HG03378 (cell line): ENCODE data around the gene TMTC1.
A peak's percentile ranks its signal among the peaks of the same experiment; 100 is the strongest.

Experiments
- ATAC-seq: cut with Tn5 transposase; IDR thresholded peaks from one replicate; pipeline ENCODE4 v1.9.1; 2021; ENCODE audit warnings: mild to moderate bottlenecking, moderate library complexity; ENCODE audit not compliant: unreplicated experiment

TMTC1 gene

DNA sequence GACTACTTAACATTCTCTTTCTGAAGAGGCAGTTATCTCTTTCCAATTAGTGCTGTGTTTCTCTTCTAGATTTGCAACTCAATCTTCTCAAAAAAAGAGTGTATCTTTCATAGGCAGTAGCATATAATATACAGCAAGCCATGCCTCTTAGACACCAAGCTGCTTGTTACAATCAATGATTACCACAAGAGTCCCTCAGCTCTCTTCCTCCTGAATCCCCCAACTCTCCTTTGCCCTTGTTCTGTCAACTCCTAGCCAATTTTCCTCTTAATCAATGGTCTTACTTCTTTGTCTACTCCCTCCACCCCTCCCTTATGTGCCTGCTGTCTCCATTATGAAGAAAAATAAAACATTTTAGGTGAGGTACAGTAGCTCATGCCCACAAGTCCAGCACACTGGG lies 2.6 kb downstream of the TMTC1 start:
- ATAC-seq = no peak

DNA sequence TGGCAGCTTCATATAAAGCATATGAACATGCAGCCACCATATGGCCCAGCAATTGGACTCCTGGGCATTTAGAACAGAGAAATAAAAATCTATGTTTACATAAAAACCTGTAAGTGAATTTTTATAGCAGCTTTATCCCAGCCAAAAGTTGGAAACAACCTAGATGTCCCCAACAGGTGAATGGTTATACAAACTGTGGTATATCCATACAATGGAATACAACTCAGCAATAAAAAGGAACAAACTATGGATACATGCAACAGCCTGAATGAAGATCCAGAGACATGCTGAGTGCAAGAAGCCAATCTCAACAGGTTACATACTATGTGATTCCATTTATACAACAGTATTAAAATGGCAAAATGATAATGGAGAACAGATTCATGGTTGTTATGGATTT lies 3.7 kb downstream of the TMTC1 start:
- ATAC-seq = no peak

DNA sequence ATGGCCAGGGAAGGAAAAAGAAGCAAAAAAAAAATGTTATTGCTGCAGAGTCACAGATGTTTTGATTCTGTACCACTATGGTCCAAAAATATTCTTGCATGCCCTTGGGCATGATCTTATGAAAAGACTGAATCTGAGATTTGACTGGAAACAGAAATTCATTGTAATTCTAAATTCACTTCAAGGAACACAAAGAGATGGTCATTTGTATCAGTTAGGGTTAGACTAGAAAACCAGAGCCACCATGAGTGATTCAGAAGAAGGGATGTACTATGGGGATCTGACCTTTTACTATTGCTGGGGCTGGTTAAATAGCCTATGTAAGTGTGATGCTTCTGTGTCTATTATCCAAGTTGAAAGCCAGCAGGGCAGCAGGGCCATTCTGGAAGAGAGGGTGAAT lies 5.2 kb downstream of the TMTC1 start:
- ATAC-seq = no peak

DNA sequence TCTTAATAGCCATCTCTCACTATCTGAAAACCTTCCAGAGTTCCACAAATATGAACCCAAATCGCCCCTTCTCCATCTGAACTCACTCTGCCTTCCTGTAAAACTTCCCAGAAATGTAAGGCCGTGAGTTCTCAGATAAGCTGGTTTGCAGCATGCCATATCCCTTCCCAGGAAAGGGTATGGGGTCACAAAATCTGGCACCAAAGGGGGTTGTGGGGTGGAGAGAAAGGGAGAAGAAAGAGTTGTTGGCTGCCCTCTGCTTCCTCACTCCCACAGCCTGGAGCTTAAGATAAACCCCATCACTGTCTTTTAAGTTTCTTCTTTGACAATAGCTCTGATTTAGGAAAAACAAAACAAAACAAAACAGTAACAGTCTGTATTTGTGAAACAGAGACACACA lies 10.7 kb downstream of the TMTC1 start:
- ATAC-seq = no peak

DNA sequence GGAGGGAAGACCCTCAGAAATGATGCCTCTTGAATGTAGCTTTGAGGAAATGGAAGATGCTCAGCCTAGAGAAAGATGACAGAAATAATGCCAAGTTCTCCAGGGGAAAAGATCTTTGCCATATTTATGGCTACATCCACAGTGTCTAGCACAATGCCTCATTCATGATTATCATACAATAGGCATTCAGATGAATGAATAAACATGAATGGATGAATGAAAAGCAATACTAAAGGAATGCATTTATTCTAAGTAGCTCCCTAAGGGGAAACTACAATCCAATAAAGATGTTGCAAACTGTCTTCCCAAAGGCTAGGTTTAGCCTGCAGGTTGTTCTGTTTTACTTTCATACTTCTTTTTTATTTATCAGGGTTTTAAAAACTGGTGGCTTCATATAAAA lies 12.0 kb downstream of the TMTC1 start:
- ATAC-seq = no peak

DNA sequence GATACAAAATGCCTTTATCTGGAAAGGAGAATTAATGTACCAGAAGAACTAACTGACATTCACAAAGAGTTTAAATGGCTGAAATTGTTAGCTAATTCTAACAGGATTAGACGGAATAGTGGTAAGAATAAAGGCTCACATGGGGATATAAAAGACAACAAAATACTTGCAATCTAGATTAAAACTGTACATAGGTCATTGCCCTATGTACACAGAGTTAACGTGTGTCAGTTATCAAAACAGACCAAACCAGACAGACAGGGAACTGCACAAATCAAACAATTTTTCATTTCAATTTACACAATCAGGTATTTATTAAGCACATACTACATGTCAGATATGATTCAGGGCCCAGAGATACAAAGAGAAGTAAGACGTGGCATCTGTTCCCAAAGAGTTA lies 12.6 kb downstream of the TMTC1 start:
- ATAC-seq = no peak

DNA sequence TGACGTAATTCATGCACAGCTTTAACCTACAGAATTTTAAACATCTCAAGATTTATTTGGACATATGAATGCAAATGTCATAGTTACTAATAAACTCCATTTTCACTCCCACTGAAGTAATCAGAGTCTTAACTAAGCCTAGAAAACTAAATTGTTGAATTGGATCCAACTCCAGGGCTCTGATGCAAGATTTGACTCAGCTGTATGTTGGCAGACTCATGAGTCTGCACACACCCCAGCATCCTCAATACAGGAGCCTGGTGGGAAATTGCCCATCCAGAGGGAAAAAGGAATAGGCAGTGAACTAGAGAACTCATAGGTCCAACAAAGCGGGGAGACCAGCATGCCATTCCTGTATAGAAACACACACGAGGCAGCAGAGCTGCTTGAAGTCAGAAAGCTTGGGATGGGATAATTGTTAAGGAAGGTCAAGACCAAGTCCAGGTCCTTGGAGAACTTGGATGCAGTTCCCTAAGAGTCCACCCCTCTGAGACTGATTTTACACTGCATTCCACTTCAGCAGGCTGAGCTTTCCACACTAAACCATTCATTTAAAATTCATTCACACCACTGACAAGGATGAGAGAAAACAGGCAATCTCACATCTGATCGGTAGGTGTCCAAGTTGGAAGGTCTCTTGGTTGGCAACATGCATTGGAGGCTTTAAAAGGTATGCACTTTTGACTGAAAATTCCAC lies 14.4 kb downstream of the TMTC1 start:
- no peak for ATAC-seq

DNA sequence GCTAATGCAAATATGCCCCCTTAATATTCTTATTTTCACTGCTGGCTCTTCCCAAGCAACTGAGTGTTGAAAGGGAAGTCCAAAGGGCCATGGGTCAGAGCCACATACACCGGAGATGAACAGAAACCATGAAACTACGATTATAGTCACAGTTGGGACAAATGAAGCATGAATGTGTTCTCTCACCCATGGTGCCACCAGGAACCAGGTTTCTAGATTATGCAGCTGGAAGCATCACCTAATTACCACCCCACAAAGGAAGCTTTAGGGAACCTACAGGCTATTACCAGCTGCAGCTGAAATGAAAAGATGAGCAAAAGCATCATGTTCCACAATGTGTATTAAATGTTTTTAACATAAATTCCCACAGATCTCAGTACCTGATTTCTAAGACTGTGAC lies 15.4 kb downstream of the TMTC1 start:
- no peak for ATAC-seq

DNA sequence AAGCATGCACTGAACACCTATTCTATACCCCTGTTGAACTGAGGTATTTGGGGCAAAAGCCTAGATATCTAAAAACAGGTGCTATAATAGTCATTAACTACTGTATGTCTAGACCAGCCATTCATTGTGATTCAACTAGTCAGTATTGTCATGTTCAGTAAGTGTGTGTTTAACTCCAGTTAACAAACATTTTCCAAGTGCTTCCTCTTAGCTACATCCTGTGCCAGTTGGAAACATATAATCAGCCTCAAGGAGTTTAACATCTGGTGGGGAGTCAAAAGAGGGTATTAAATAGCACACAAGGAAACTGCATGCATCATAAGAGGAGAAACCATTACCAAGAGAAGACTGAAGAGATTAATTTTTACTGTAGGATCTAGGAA lies 20.4 kb downstream of the TMTC1 start:
- no peak for ATAC-seq

DNA sequence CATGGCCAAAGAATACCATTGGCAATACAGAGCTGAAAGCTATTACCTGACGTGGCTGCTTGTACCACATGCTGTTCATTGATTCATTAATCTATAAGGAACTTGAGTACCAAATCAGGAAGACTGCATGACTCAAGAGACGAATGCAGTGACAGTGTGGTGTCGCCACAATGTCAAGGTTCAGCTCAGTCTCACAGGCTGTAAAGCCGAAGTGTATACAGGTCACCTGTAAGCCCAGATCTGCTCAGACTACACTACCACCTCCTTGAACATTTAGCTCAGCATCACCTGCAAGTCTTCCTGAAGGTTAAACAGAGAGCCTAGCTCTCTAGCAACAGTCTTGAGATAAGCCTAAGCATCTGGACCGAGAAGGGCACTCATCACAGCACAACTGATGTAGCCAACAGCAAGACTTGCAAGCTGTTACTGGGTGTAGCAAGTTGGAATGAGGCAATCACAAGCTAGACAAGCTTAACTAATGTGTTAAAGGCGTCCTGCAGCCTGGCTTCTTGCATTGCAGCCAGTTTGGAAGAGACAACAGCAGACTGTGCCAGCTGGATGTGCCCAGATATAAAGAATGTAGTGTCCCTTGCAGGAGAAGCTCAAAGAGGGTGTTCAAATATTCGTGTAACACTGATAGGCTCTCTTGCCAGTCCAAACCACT lies 21.0 kb downstream of the TMTC1 start:
- ATAC-seq = no peak

DNA sequence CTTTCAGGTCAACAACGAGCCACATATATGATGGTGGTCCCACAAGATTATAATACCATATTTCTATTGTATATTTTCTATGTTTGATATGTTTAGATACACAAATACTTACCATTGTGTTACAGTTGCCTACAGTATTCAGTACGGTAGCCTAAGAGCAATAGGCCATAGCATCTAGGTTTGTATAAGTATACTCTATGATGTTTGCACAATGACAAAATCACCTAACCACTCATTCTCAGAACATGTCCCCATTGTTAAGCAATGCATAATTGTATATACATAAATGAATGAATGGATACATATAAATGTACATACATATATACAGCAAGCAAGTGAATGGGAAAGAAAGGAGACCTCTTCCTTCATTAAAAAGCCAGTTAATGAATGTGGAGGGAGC lies 23.8 kb downstream of the TMTC1 start:
- no peak for ATAC-seq

DNA sequence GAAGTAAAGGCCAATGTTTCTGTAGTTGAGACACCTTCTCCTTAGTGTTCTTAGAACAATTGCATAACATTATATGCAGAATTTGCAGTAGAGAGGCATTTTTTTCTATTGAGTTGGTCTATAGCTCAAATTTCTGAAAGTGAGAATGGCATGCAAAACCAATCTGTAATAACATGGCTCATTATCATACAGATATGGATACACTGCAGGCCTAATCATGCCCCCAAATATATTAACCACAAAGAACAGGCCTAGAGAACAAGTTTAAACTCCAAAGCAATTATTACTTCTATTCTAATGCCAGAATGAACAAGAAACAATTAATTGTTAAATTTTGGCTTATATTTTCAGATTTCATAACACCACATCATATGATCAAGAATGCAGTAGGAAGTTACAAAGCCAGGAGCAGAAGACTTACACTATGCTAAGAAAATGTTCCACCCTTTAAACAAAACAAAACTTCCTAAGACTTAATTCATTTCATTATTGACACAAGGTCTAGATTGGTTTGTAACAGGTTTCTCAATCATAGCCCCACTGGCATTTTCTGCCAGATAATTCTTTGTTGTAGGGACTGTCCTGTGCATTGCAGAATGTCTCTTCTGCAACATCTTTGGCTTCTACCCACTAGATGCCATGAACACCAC lies 26.9 kb downstream of the TMTC1 start:
- ATAC-seq = no peak

DNA sequence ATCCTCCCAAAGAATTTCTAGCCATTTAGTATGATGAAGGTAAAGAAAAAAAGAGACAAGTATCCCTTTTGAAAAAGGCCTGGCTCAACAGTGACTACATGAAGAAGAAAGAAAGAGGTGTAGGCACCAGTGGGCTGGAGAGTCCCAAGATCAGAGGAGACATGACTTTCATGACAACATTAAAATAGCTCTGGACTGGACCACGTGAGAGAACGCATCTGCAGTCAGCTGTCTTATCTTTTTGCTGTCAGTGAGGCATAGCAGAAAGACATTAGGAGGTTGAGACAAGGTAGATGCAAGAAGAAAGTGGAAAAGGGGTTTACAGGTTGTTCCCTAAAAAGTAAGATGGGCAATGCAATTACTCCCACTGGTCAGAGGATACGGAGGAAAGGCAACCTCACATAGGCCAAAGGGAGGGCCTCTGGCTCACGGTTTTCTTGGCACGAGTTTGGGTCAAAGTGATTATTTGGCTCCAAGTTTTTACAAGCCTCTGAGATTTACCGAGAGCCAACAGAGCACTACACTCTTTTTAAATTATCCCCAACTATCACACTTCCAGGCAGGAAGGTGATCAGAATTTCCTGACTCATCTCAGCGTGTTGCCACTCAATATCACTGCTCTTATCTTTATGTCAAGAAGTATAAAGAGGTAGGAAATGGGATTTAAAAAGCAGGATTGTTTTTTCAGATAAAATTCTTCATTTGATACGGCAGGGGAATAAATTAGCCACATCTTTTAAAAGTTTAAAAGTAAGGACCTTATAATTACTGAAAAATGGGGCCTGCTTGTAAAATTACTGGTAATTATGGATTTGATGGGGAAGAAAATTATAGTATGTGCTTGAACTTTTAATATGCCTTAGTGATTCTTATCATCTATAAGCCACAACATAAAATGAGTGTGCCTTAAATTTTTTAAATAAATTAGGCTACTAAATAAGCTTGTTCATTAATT lies 29.2 kb downstream of the TMTC1 start:
- ATAC-seq = no peak

DNA sequence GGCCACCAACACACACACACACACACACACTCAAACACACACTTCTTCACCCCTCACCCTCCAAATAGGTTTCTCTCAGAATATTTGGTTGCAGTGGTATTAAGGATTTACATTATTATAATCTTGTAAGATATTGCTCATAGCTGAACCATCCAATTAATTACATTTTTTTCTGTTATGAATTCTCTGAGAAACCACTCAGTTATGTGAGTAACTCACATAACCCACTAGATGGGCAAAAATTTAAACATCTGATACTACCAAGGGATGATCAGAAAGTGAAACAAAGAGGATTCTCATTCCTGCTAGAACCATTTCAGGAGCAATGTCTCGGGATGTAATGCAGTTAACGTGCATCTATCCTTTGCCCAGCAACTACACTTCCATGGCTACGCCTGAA lies 31.6 kb downstream of the TMTC1 start:
- ATAC-seq = no peak

DNA sequence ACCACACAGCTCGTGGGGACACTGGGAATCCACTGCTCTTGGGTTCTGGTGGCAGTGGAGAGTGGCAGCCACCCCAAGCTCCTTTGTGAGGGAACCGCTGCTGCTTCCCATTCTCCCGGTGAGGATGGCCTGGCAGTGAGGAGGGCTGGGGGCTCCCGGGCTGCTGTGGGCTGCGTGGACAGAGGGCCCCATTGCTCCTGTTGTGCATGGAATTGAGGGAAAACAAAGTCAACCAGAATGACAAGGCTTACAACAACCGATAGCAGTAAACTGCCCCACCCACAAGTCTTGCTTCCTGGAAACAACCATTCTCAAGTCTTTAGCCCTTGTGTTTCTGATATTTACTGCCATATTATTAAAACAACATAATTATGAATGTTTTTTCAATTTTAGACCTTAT lies 32.1 kb downstream of the TMTC1 start:
- no peak for ATAC-seq

DNA sequence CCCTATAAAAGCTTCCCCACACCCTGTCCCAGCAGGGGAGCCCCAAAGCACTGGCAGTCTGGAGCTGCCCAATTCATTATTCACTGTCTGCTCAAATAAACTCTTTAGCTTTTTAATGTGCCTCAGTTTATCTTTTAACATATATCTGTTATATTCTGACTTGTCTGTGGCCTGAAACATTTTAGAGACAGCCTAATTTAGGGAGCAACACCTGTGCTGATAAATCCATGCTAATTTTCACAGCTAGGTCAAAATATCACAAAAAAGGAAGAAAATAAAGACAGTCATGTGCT lies 32.9 kb downstream of the TMTC1 start:
- no peak for ATAC-seq

DNA sequence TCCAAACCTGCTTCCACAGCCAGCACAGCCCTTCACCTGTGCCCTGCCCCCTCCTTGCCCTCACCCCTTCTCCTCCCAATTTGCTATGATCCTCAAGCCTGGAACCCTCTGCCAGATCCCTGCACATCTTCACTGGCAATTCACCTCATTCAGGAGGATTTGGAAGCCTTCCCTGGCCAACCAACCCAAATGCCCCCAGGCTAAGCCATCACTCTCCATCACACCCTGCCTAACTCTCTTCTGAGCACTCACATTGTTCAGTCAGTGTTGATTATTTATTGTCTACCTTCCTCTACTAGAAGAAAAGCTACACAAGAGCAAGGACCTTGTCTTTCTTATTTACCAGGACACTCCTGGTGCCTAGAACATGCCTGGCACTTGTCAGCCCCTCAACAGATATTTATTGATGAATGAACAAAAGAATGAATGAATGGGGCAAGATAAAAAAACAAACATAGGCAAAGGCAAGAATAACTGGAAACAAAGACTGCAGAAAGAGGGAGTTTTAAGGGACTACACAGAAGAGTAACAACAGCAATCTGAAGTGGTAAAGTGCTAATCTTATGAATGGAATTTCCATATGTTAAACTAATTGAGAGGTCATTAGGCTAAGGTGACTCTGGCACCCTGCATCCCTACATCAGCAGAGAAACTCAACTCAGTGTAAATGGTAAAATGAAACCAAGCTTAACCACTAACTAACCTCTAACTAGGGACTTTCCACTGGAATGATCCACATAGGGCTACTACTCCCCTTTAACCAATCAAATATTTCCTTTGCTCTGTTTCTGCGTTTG lies 33.4 kb downstream of the TMTC1 start:
- peak; percentile 98 for ATAC-seq

DNA sequence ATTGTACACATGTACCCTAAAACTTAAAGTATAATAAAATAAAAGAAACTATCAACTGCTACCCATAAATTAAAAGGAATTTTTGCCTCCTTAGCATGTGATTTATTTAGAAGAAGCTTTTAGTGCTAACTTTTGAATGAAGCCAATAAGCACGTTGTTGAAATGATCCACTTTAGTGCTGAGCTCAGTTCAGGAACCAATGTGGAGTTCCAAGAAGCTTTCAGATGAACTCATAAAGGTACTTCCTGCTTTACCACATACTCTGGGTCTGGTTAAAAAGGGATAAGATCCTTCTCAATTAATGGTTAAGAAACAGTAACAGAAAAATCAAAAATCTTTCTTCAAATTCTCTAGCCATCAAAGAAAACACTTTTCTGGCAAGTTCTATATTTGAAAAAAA lies 39.4 kb downstream of the TMTC1 start:
- ATAC-seq = no peak

DNA sequence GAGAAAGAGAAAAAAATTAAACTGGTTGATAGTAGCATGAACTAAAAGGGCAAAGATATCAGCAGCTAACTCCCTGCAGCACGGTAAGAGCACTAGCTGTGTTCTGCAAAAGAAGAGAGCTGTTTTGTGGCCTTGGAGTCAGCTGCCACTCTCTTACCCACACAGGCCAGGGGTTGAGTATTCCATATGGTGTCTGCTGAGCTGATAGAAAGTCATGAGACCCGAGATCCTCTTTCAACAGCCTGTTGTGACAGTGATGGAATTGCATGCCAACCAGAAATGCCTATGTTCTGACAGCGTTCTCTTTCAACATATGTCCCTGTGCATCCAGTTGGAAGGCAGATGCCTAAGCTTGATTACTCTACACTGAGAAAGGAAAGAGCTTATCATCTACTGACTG lies 39.9 kb downstream of the TMTC1 start:
- no peak for ATAC-seq

DNA sequence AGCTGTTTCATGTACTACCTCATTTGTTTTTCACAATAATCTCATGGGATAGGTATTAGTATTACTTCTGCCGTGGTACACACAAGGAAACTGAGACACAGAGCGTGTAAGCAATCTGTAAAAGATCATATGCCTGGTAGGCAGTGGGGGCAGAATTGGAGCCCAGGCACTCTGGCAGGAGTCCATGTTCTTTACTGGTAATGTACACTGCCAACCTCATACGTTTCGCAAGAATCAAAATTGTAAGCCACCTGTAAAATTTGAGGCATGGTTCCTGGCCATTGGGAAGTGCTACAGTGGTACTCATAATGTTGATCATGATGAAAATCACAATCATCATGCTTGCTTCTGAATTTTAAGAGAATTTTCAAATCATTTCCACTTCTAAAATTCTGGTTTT lies 40.7 kb downstream of the TMTC1 start:
- ATAC-seq = no peak

DNA sequence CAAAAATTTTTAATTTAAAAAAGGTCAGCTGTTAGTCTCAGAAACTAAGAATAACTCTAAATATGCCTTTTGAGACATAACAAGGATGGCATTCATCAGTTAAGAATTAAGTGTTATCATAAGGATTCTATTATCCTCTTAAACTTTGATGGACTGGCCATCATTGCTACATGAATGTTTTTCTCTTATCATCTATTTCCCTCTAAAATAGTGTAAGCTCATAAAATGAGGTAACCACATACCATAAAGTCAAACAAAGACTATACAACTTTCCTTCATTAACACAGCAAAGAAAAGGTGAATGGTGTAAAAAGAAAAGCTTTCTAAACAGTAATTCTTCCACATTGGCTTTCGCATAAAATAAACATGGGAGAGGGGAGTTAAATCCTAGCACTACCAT lies 41.1 kb downstream of the TMTC1 start:
- no peak for ATAC-seq
